ENCODE measurements around the gene SEC23IP. TPM values are rescaled to one million over a fixed set of nuclear protein-coding genes. Genes with fewer than 3 reads are reported as not detected.

The SEC23IP gene
- total and polyA plus RNA-seq, 2 donors (not counting 3 experiments of a cell fraction or from before 2014, with no cell fraction given): 30.9 to 83.1 TPM

DNA sequence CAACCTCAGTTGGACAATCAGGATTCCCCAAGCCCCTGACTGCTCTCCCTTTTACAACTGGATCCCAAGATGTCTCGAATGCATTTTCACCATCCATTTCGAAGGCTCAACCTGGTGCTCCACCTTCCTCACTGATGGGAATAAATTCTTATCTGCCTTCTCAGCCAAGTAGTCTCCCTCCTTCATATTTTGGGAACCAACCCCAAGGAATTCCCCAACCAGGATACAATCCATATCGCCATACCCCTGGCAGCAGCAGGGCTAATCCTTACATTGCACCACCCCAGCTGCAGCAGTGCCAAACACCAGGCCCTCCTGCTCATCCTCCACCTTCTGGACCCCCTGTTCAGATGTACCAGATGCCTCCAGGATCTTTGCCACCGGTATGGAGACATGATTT lies 6.0 kb downstream of the SEC23IP start:
- DNase-seq (ENCODE audit: low read depth, low spot score) (no peak), FAIRE-seq (no peak)
- dilution Hi-C loops (cut with MboI; ENCODE audit: extremely low pct_ligation_motif_present, low sequenced_read_pairs): no loop called here
- Histone ChIP-seq H3K79me2 (ENCODE audit: control insufficient read depth, insufficient read depth, low read length) (peaks cover 79% of the 10 kb centered on the region), H3K27me3 (ENCODE audit: control insufficient read depth in 2 of 2, insufficient read depth in 2 of 2, low read length in 2 of 2) (no peaks in the 10 kb centered on the region), H3K9me3 (replicated peaks; ENCODE audit: control insufficient read depth, insufficient read depth, low read length) (no peaks in the 10 kb centered on the region), H4K20me1 (replicated peaks; ENCODE audit: control insufficient read depth, extremely low read depth, insufficient read depth, low read length) (peaks cover 7% of the 10 kb centered on the region), H3K36me3 (ENCODE audit: control insufficient read depth in 2 of 2, extremely low read depth in 1 of 2, insufficient read depth in 2 of 2, low read length in 2 of 2) (peaks cover 12 to 14% of the 10 kb centered on the region in 2 experiments), H2AFZ (ENCODE audit: low read depth, low read length) (no peak overlapping the region), H3K4me2 (ENCODE audit: insufficient read depth, low read length) (no peak overlapping the region), H3K4me3 (replicated peaks in 1 of 3; ENCODE audit: insufficient read depth in 1 of 3, low read depth in 1 of 3, low read length in 3 of 3) (no peak overlapping the region), H3K4me1 (ENCODE audit: control insufficient read depth, extremely low read depth, insufficient read depth, low read length) (peaks cover 12% of the 10 kb centered on the region), H3K27ac (ENCODE audit: insufficient read depth, low read depth, low read length) (no peak overlapping the region), H3K9ac (replicated peaks; ENCODE audit: extremely low read depth, insufficient read depth, low read length) (no peak overlapping the region), H3K9me1 (replicated peaks; ENCODE audit: control insufficient read depth, extremely low read depth, insufficient read depth, low read length) (no peaks in the 10 kb centered on the region)
- CTCF ChIA-PET: interaction anchor here (0.9 kb wide), 1 partner anchor 148 kb away, joined by 4 read pairs; no protein-coding TSS in a partner anchor
- intact Hi-C loops (cut with micrococcal nuclease): no loop called here
- POLR2A ChIA-PET: no interaction called here
- no TSS peak for BruUV-seq (replicated peaks)
- TF ChIP-seq CTCF (IDR thresholded peaks at IDR 0.05; ENCODE audit: extremely low read depth in 1 of 2, insufficient read depth in 1 of 2, low read depth in 1 of 2, low read length in 2 of 2) (no peak), MYC (IDR thresholded peaks at IDR 0.05; ENCODE audit: low read depth, low read length) (no peak), POLR2AphosphoS5 (IDR thresholded peaks at IDR 0.05; ENCODE audit: insufficient read depth, low read depth, low read length) (no peak), POLR2A (IDR thresholded peaks at IDR 0.05; ENCODE audit: low read depth, low read length) (no peak)
- TF ChIP-seq, protein P1, sequence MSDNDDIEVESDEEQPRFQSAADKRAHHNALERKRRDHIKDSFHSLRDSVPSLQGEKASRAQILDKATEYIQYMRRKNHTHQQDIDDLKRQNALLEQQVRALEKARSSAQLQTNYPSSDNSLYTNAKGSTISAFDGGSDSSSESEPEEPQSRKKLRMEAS (IDR thresholded peaks at IDR 0.05; ENCODE audit: insufficient read depth, insufficient read length): no peak

Measured in endothelial cell of umbilical vein (primary cell).